Spleen (tissue), 7 donors: ENCODE results near the gene ZBTB7A.
A peak's percentile ranks its signal among the peaks of the same experiment; 100 is the strongest.

Experiments used
- CTCF ChIP-seq, 11 experiments: fragments of 200-600 bp in 7 of 11; fragments of 450-650 bp in 4 of 11; sonication (generic) in 4 of 11; IDR thresholded peaks in 8 of 11; conservative IDR thresholded peaks in 3 of 11; 1 replicate in 7 of 11; 2 replicates in 4 of 11; pipeline versions ENCODE4 v1.4.0 to v1.8.0; 2016 to 2021; ENCODE audit warnings: antibody characterized with exemption in 11 of 11, inconsistent platforms in 4 of 11, mild to moderate bottlenecking in 1 of 11
- POLR2AphosphoS5 ChIP-seq, 3 donors: sonication (generic); formaldehyde crosslinking; IDR thresholded peaks; one replicate each; pipeline ENCODE4 v1.5.1; 2017; ENCODE audit warnings: antibody characterized with exemption in 3 of 3
- donor health status: DM: no; HTN: no; CAD: no; lungs with moderate emphysema.
- donor health status: DM: no; HTN: no; CAD: no.
- donor health status: DM: no; HTN: no; CAD: no.

- TF ChIP-seq CTCF (IDR thresholded peaks at IDR 0.05 in 8 of 11, conservative IDR thresholded peaks at IDR 0.05 in 3 of 11) = no peak
- TF ChIP-seq POLR2AphosphoS5 (IDR thresholded peaks at IDR 0.05) = peak in 1 of 3 donors; percentile 4
Measured at GRCh38 chr19:4031420-4031819, 35.3 kb downstream of the ZBTB7A start.
